ENCODE results near the gene HOXD12. TPM values are rescaled to one million over a fixed set of nuclear protein-coding genes. Genes with fewer than 3 reads are reported as not detected.

Gene HOXD12
- total and polyA plus RNA-seq, 9 donors: not detected

- Histone ChIP-seq H3K9me3 (no peaks in the 10 kb centered on the region), H3K36me3 (no peaks in the 10 kb centered on the region), H3K4me3 (peak overlapping the region; percentile 55), H3K27me3 (no peaks in the 10 kb centered on the region), H3K4me1 (ENCODE audit: insufficient read depth) (peaks cover 17% of the 10 kb centered on the region), H3K27ac (peak overlapping the region; percentile 10 to 99)
- DNase-seq: peak in 1 of 5 donors; percentile 28
- WGBS, 3 donors: 5 to 18% (median 11%) methylated on average over 33 of the region's 33 CpGs
- intact Hi-C loops (cut with DNase I): loop anchor here in 1 of 4 donors (10.0 kb wide), 1 partner anchor 1132 kb away; the partner anchor contains the start of gene NFE2L2
- TF ChIP-seq EP300 (IDR thresholded peaks at IDR 0.05): no peak
- TF ChIP-seq POLR2A (IDR thresholded peaks at IDR 0.05): no peak
- TF ChIP-seq CTCF (IDR thresholded peaks at IDR 0.05): no peak
These were observed 32.9 kb downstream of the HOXD12 start for GRCh38 chr2:176132205-176133171.

- no peak for TF ChIP-seq EP300 (IDR thresholded peaks at IDR 0.05)
- no peak for TF ChIP-seq CTCF (IDR thresholded peaks at IDR 0.05)
- no peak for TF ChIP-seq POLR2A (IDR thresholded peaks at IDR 0.05)
- Histone ChIP-seq H3K27ac (peak overlapping the region; percentile 6 to 99), H3K27me3 (no peaks in the 10 kb centered on the region), H3K36me3 (no peaks in the 10 kb centered on the region), H3K4me1 (ENCODE audit: insufficient read depth) (peaks cover 16% of the 10 kb centered on the region), H3K4me3 (no peak overlapping the region), H3K9me3 (no peaks in the 10 kb centered on the region)
- DNase-seq: peak in 2 of 5 donors; percentile 45 to 61
- intact Hi-C loops (cut with DNase I): loop anchor here in 1 of 4 donors (10.0 kb wide), 1 partner anchor 1131 kb away; the partner anchor contains the start of gene NFE2L2
These were observed 33.8 kb downstream of the HOXD12 start for GRCh38 chr2:176133389-176133788.

GRCh38 chr2:176134035-176134434 lies 34.4 kb downstream of the HOXD12 start:
- no peaks in the 10 kb centered on the region for H3K9me3 ChIP-seq
- H3K36me3 ChIP-seq: no peaks in the 10 kb centered on the region
- WGBS, 3 donors: 72 to 79% (median 78%) methylated on average over 4 of the region's 4 CpGs
- H3K27me3 ChIP-seq: no peaks in the 10 kb centered on the region
- peaks cover 16% of the 10 kb centered on the region for H3K4me1 ChIP-seq (ENCODE audit: insufficient read depth)
- no peak for TF ChIP-seq POLR2A (IDR thresholded peaks at IDR 0.05)
- TF ChIP-seq CTCF (IDR thresholded peaks at IDR 0.05): no peak
- TF ChIP-seq EP300 (IDR thresholded peaks at IDR 0.05): no peak
- no peak for DNase-seq
- H3K27ac ChIP-seq: peak overlapping the region in 1 of 2 donors; percentile 99
- intact Hi-C loops (cut with DNase I): loop anchor here in 1 of 4 donors (10.0 kb wide), 1 partner anchor 1131 kb away; the partner anchor contains the start of gene NFE2L2
- no peak overlapping the region for H3K4me3 ChIP-seq

GRCh38 chr2:176135035-176135440 lies 35.4 kb downstream of the HOXD12 start:
- peaks cover 16% of the 10 kb centered on the region for H3K4me1 ChIP-seq (ENCODE audit: insufficient read depth)
- DNase-seq: peak in 3 of 5 donors; percentile 34 to 64 (median 53)

More at GRCh38 chr2:176135035-176135440, 35.4 kb downstream of the HOXD12 start:
- Histone ChIP-seq H3K9me3 (no peaks in the 10 kb centered on the region), H3K27ac (peak overlapping the region; percentile 93 to 99), H3K36me3 (no peaks in the 10 kb centered on the region), H3K27me3 (no peaks in the 10 kb centered on the region), H3K4me3 (no peak overlapping the region)
- TF ChIP-seq POLR2A (IDR thresholded peaks at IDR 0.05) (no peak), EP300 (IDR thresholded peaks at IDR 0.05) (no peak), CTCF (IDR thresholded peaks at IDR 0.05) (no peak)
- intact Hi-C loops (cut with DNase I): loop anchor here in 1 of 4 donors (10.0 kb wide), 1 partner anchor 1130 kb away; the partner anchor contains the start of gene NFE2L2

All from ovary (tissue), 9 donors.